ENCODE data around the gene MT1A. TPM values are rescaled to one million over a fixed set of nuclear protein-coding genes. Genes with fewer than 3 reads are reported as not detected.
A peak's percentile ranks its signal among the peaks of the same experiment; 100 is the strongest.

MT1A gene
- total RNA-seq = not detected

GRCh38 chr16:56637814-56638750, at the start of gene MT1A:
TSS of gene MT1A (plus strand) at chr16:56638666. CDS start at chr16:56638739, 73 bp downstream.
- Mint-ChIP-seq H3K4me3 (peak within 1 kb of the TSS; percentile 53), H3K9me3 (no peaks in the 10 kb centered on the region), H3K27ac (no peak within 1 kb of the TSS), H3K36me3 (no peaks in the 10 kb centered on the region), H3K27me3 (peaks cover 76% of the 10 kb centered on the region), H3K4me1 (peaks cover 31% of the 10 kb centered on the region)
- no peak for DNase-seq

GRCh38 chr16:56588781-56589140, 49.7 kb upstream of the MT1A start:
- Mint-ChIP-seq H3K27ac (no peak overlapping the region), H3K4me1 (peaks cover 15% of the 10 kb centered on the region), H3K27me3 (peaks cover 15% of the 10 kb centered on the region), H3K9me3 (no peaks in the 10 kb centered on the region), H3K36me3 (peaks cover 2% of the 10 kb centered on the region), H3K4me3 (peak overlapping the region; percentile 74)
- DNase-seq = no peak

- Mint-ChIP-seq H3K4me3 (peak within 1 kb of the TSS; percentile 74), H3K9me3 (peaks cover 2% of the 10 kb centered on the region), H3K27ac (no peak within 1 kb of the TSS), H3K4me1 (peaks cover 15% of the 10 kb centered on the region), H3K36me3 (peaks cover 2% of the 10 kb centered on the region), H3K27me3 (peaks cover 15% of the 10 kb centered on the region)
- peak; percentile 59 for DNase-seq
Observed at GRCh38 chr16:56589141-56590039, 49.1 kb upstream of the MT1A start, which contains the start of gene MT3. TSS of gene MT3 (plus strand) at chr16:56589528. CDS start at chr16:56589591, 63 bp downstream.

GRCh38 chr16:56591377-56592060, 46.9 kb upstream of the MT1A start:
- Mint-ChIP-seq H3K9me3 (peaks cover 2% of the 10 kb centered on the region), H3K4me3 (no peak overlapping the region), H3K36me3 (peaks cover 2% of the 10 kb centered on the region), H3K27ac (no peak overlapping the region), H3K4me1 (peaks cover 15% of the 10 kb centered on the region), H3K27me3 (peaks cover 15% of the 10 kb centered on the region)
- no peak for DNase-seq

GRCh38 chr16:56593573-56594291, 44.7 kb upstream of the MT1A start:
- Mint-ChIP-seq H3K9me3 (peaks cover 4% of the 10 kb centered on the region), H3K27me3 (peaks cover 13% of the 10 kb centered on the region), H3K27ac (no peak overlapping the region), H3K36me3 (peaks cover 2% of the 10 kb centered on the region), H3K4me1 (peaks cover 14% of the 10 kb centered on the region), H3K4me3 (no peak overlapping the region)
- DNase-seq = no peak

- no peak for DNase-seq
- Mint-ChIP-seq H3K27me3 (peaks cover 10% of the 10 kb centered on the region), H3K36me3 (peaks cover 2% of the 10 kb centered on the region), H3K9me3 (peaks cover 4% of the 10 kb centered on the region), H3K27ac (no peak overlapping the region), H3K4me1 (peaks cover 11% of the 10 kb centered on the region), H3K4me3 (no peak overlapping the region)
Observed at GRCh38 chr16:56594292-56594619, 44.2 kb upstream of the MT1A start.

- Mint-ChIP-seq H3K27me3 (peaks cover 3% of the 10 kb centered on the region), H3K36me3 (no peaks in the 10 kb centered on the region), H3K27ac (no peak overlapping the region), H3K4me3 (no peak overlapping the region), H3K9me3 (peaks cover 2% of the 10 kb centered on the region), H3K4me1 (peaks cover 5% of the 10 kb centered on the region)
- no peak for DNase-seq
Observed at GRCh38 chr16:56600398-56600999, 38.0 kb upstream of the MT1A start.

- Mint-ChIP-seq H3K9me3 (peaks cover 2% of the 10 kb centered on the region), H3K27me3 (peaks cover 3% of the 10 kb centered on the region), H3K36me3 (no peaks in the 10 kb centered on the region), H3K4me3 (no peak overlapping the region), H3K27ac (no peak overlapping the region), H3K4me1 (peaks cover 9% of the 10 kb centered on the region)
- no peak for DNase-seq
Observed at GRCh38 chr16:56601325-56601724, 37.1 kb upstream of the MT1A start.

GRCh38 chr16:56603589-56603988, 34.9 kb upstream of the MT1A start:
- Mint-ChIP-seq H3K4me1 (peaks cover 26% of the 10 kb centered on the region), H3K36me3 (peaks cover 3% of the 10 kb centered on the region), H3K27ac (no peak overlapping the region), H3K27me3 (peaks cover 3% of the 10 kb centered on the region), H3K4me3 (no peak overlapping the region), H3K9me3 (no peaks in the 10 kb centered on the region)
- no peak for DNase-seq

- H3K4me1 Mint-ChIP-seq = peaks cover 33% of the 10 kb centered on the region
- no peaks in the 10 kb centered on the region for H3K9me3 Mint-ChIP-seq
- H3K4me3 Mint-ChIP-seq = no peak overlapping the region
- H3K27me3 Mint-ChIP-seq = peaks cover 3% of the 10 kb centered on the region
- peaks cover 4% of the 10 kb centered on the region for H3K36me3 Mint-ChIP-seq
- DNase-seq = no peak
- H3K27ac Mint-ChIP-seq = no peak overlapping the region
Observed at GRCh38 chr16:56604966-56605365, 33.5 kb upstream of the MT1A start.

- no peak overlapping the region for H3K4me3 Mint-ChIP-seq
Observed at GRCh38 chr16:56605475-56605874, 33.0 kb upstream of the MT1A start.

GRCh38 chr16:56606071-56606475, 32.4 kb upstream of the MT1A start:
- no peak for DNase-seq
- Mint-ChIP-seq H3K27ac (no peak overlapping the region), H3K9me3 (no peaks in the 10 kb centered on the region), H3K4me1 (peaks cover 41% of the 10 kb centered on the region), H3K27me3 (no peaks in the 10 kb centered on the region), H3K4me3 (no peak overlapping the region), H3K36me3 (peaks cover 4% of the 10 kb centered on the region)

More at GRCh38 chr16:56605475-56605874, 33.0 kb upstream of the MT1A start:
- DNase-seq = no peak
- peaks cover 36% of the 10 kb centered on the region for H3K4me1 Mint-ChIP-seq
- H3K36me3 Mint-ChIP-seq = peaks cover 4% of the 10 kb centered on the region
- H3K9me3 Mint-ChIP-seq = no peaks in the 10 kb centered on the region
- H3K27ac Mint-ChIP-seq = no peak overlapping the region
- peaks cover 2% of the 10 kb centered on the region for H3K27me3 Mint-ChIP-seq

- Mint-ChIP-seq H3K27me3 (no peaks in the 10 kb centered on the region), H3K4me3 (peak overlapping the region; percentile 42), H3K27ac (peak overlapping the region; percentile 81)
Observed at GRCh38 chr16:56606476-56607108, 31.9 kb upstream of the MT1A start.

More at GRCh38 chr16:56606476-56607108, 31.9 kb upstream of the MT1A start:
- no peak for DNase-seq
- Mint-ChIP-seq H3K36me3 (peaks cover 4% of the 10 kb centered on the region), H3K9me3 (no peaks in the 10 kb centered on the region), H3K4me1 (peaks cover 46% of the 10 kb centered on the region)
